ENCODE results near the gene GTPBP3. TPM values are rescaled to one million over a fixed set of nuclear protein-coding genes. Genes with fewer than 3 reads are reported as not detected.

The GTPBP3 gene
- total and polyA plus RNA-seq, 8 donors: 16.9 to 29.0 (median 21.8) TPM

DNA sequence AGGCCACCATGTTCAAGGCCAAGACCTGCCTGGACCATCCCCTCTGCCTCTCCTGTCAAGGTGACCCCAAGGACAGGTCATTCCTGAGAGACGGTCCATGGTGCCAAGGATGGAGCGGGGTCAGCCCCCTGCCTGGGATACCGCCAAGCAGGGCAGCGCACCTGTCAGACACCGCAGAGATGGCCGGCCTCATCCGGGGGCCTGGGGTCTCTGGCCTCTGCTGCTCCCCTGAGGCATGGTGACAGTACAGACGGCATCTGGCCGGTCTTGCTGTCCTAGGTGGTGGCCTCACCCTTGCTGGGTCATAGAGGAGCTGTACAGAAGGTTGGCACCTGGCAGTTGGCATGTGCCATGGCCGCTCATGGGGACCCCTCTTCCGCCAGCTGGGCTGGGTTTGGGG, 16.9 kb upstream of the GTPBP3 start:
- H3K36me3 ChIP-seq: peaks cover 0 to 73% of the 10 kb centered on the region in 2 donors
- DNase-seq (no peak), ATAC-seq (no peak)
- H3K27me3 ChIP-seq: peaks cover 0 to 5% of the 10 kb centered on the region in 2 donors
- no peaks in the 10 kb centered on the region for H3K9me3 ChIP-seq
- intact Hi-C loops (cut with DNase I): no loop called here
- peaks cover 0 to 23% of the 10 kb centered on the region in 2 donors for H3K4me1 ChIP-seq
- H3K27ac ChIP-seq: no peak overlapping the region
- no peak overlapping the region for H3K4me3 ChIP-seq
- TF ChIP-seq, protein P1, sequence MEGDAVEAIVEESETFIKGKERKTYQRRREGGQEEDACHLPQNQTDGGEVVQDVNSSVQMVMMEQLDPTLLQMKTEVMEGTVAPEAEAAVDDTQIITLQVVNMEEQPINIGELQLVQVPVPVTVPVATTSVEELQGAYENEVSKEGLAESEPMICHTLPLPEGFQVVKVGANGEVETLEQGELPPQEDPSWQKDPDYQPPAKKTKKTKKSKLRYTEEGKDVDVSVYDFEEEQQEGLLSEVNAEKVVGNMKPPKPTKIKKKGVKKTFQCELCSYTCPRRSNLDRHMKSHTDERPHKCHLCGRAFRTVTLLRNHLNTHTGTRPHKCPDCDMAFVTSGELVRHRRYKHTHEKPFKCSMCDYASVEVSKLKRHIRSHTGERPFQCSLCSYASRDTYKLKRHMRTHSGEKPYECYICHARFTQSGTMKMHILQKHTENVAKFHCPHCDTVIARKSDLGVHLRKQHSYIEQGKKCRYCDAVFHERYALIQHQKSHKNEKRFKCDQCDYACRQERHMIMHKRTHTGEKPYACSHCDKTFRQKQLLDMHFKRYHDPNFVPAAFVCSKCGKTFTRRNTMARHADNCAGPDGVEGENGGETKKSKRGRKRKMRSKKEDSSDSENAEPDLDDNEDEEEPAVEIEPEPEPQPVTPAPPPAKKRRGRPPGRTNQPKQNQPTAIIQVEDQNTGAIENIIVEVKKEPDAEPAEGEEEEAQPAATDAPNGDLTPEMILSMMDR (IDR thresholded peaks at IDR 0.05): no peak

DNA sequence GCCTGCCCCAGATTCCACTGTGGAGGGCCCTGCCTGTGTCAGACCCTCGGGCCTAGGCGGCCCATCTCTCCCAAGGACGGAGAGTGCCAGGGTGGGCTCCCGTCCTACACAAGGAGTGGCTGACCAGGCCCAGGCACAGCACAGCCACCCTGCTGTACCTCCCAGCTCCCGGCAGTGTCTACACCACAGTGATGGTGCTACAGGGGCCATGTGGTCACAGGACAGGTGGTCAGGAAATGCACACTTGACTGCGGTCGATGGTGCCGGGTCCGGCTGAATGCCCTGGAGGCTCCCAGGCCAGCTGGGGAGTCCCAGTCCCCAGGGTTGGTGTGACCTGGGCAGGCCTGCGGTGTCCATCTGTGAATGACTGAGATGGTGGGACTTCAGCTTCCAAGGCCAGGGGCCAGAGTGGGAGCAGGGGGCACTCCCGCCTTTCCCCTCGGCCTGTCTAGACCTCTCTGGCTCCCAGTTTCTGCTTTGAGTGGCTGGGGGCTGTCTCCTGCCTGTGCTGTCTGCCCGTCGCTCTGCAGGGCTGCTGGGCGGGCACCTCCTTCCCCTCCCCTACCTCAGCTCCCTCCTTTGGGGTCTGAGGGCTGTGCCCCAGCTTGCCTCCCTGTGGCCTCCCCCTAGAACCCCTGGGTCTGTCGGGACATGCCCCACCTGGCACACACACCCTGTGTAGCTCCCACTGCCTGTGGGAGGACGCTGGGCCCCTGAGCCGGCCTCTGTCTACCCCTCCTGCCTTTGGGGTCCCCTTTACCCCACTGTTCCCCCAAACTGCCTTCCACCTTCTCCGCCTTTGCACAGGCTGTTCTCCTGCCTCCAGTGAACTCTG, 15.5 kb upstream of the GTPBP3 start:
- no peak overlapping the region for H3K27ac ChIP-seq
- DNase-seq (no peak), ATAC-seq (no peak)
- H3K4me1 ChIP-seq: peaks cover 0 to 20% of the 10 kb centered on the region in 2 donors
- H3K27me3 ChIP-seq: peaks cover 0 to 5% of the 10 kb centered on the region in 2 donors
- intact Hi-C loops (cut with DNase I): no loop called here
- H3K9me3 ChIP-seq: no peaks in the 10 kb centered on the region
- TF ChIP-seq, protein P1 (IDR thresholded peaks at IDR 0.05): no peak
- peaks cover 0 to 59% of the 10 kb centered on the region in 2 donors for H3K36me3 ChIP-seq
- H3K4me3 ChIP-seq: no peak overlapping the region

DNA sequence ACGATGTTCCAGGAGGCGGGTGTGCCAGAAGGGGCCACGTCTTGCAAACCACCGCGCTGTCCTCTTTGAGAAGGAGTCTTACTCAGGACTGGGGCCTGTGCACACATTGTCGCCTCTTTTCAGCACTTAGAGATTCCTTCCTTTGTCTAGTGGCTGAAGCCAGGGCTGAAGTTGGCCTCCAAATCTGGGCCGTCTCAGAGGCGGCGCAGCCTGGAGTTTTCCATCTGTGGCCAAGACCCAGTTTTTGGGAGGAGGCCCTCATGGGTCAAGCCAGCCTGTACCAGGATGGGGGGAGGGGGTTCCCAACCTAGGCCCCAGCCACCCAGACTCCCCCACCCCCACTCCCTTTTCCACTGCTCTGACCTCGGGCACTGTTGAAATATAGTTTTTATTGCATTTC, 14.5 kb upstream of the GTPBP3 start:
- peaks cover 0 to 6% of the 10 kb centered on the region in 2 donors for H3K27me3 ChIP-seq
- H3K36me3 ChIP-seq: peaks cover 0 to 57% of the 10 kb centered on the region in 2 donors
- no peaks in the 10 kb centered on the region for H3K9me3 ChIP-seq
- peaks cover 0 to 17% of the 10 kb centered on the region in 2 donors for H3K4me1 ChIP-seq
- H3K27ac ChIP-seq: no peak overlapping the region
- ATAC-seq (no peak), DNase-seq (no peak)
- no peak overlapping the region for H3K4me3 ChIP-seq
- TF ChIP-seq, protein P1 (IDR thresholded peaks at IDR 0.05): no peak
- intact Hi-C loops (cut with DNase I): no loop called here

DNA sequence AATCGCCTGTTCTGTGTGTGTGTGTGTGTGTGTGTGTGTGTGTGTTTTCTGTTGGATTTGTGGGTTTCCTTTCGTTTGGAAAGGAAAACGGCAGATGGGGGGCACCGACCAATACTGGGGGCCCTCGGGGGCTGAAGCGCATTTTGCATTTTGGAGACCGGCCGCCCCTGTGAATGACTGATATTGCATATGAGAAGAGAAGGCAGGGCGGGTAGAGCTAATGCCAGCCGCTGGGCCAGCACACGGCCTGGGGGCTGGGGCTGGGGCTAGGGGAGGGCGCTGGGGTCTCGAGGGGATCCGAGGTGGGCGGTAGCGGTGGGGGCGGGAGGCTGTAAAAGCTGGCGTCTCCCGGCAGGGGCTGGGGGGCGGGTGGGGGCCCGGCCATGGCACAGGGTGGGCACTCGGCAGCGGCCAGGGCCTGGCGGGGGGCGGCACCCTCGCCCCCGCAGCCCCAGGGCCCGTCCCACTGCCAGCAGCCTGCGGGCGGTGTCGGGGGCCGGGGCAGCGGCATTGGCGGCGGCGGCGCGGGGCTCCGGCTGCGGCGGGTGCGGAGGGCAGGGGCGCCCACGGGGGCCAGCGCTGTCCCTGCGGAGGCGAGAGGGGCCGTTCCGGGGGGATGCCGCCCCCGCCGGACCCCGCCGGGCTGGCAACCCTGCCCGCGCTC, 13.9 kb upstream of the GTPBP3 start:
- Histone ChIP-seq H3K4me3 (no peak overlapping the region), H3K27ac (no peak overlapping the region), H3K4me1 (peaks cover 0 to 21% of the 10 kb centered on the region in 2 donors), H3K27me3 (peaks cover 0 to 11% of the 10 kb centered on the region in 2 donors), H3K9me3 (no peaks in the 10 kb centered on the region), H3K36me3 (peaks cover 0 to 52% of the 10 kb centered on the region in 2 donors)
- TF ChIP-seq, protein P1 (IDR thresholded peaks at IDR 0.05): no peak
- ATAC-seq (no peak), DNase-seq (no peak)
- intact Hi-C loops (cut with DNase I): no loop called here

DNA sequence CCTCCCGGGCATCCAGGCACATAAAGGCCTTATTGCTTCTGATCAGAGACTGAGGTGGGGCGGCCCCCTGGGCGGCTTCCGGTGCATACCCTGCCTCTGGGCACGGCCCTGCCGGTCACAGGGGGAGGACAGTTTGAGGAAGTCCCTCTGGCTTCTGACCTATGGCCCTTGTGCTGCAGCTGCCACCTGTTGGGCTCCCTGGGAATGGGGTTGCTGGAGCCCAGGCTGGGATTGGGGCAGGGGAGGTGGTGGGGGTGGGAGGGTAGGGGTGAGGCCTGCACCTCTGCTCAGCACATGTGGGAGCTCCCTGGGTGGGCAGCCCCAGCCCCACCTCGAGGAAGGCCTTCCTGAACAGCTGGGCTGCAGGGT, 13.4 kb upstream of the GTPBP3 start:
- ATAC-seq (no peak), DNase-seq (no peak)
- intact Hi-C loops (cut with DNase I): no loop called here
- Histone ChIP-seq H3K9me3 (no peaks in the 10 kb centered on the region), H3K4me3 (no peak overlapping the region), H3K27me3 (peaks cover 0 to 17% of the 10 kb centered on the region in 2 donors), H3K27ac (no peak overlapping the region), H3K36me3 (peaks cover 0 to 47% of the 10 kb centered on the region in 2 donors), H3K4me1 (peaks cover 0 to 26% of the 10 kb centered on the region in 2 donors)
- TF ChIP-seq, protein P1 (IDR thresholded peaks at IDR 0.05): no peak
